UCSD-AML1 (cell line): Measurements from ENCODE around the gene TFEC.
"Not testable (repeated sequence)": the region's sequence is repeated elsewhere in the genome, so short reads cannot be mapped to it uniquely, and the experiment has no call there.

Source experiments
- DNase-seq: peaks from one replicate; lab custom pipeline; 2025; ENCODE audit not compliant: unreplicated experiment; lab: John Stamatoyannopoulos, UW

TFEC gene

GRCh38 chr7:116030651-116031276 is at the start of gene TFEC:
Gene TFEC, minus strand, starts transcription at chr7:116030763. Its CDS starts 46,322 bp downstream, at chr7:115984441.
- DNase-seq, result no peak

GRCh38 chr7:116075351-116076145 is 45.0 kb upstream of the TFEC start:
- DNase-seq, result peak; percentile 15

- DNase-seq, result no peak
Measured at GRCh38 chr7:116071629-116072028, 41.1 kb upstream of the TFEC start.

GRCh38 chr7:116064179-116064578 is 33.6 kb upstream of the TFEC start:
- no peak for DNase-seq

- no peak for DNase-seq
Measured at GRCh38 chr7:116062666-116063065, 32.1 kb upstream of the TFEC start.

GRCh38 chr7:116052006-116052405 is 21.4 kb upstream of the TFEC start:
- no peak for DNase-seq

- DNase-seq, result not testable (repeated sequence)
Measured at GRCh38 chr7:116047261-116047660, 16.7 kb upstream of the TFEC start.

GRCh38 chr7:116045532-116045931 is 15.0 kb upstream of the TFEC start:
- no peak for DNase-seq

GRCh38 chr7:116041615-116042014 is 11.1 kb upstream of the TFEC start:
- DNase-seq, result no peak

- DNase-seq, result no peak
Measured at GRCh38 chr7:116037401-116037800, 6.8 kb upstream of the TFEC start.

GRCh38 chr7:116034411-116034810 is 3.8 kb upstream of the TFEC start:
- DNase-seq, result no peak

GRCh38 chr7:116032886-116033285 is 2.3 kb upstream of the TFEC start:
- no peak for DNase-seq

GRCh38 chr7:116028787-116029186 is 1.8 kb downstream of the TFEC start:
- no peak for DNase-seq

GRCh38 chr7:116027786-116028185 is 2.8 kb downstream of the TFEC start:
- no peak for DNase-seq

- DNase-seq, result no peak
Measured at GRCh38 chr7:116024826-116025809, 5.4 kb downstream of the TFEC start.

GRCh38 chr7:116021237-116021636 is 9.3 kb downstream of the TFEC start:
- no peak for DNase-seq

- DNase-seq, result no peak
Measured at GRCh38 chr7:116018731-116019130, 11.8 kb downstream of the TFEC start.

GRCh38 chr7:116013675-116014074 is 16.9 kb downstream of the TFEC start:
- DNase-seq, result no peak

- no peak for DNase-seq
Measured at GRCh38 chr7:116011584-116011983, 19.0 kb downstream of the TFEC start.

- not testable (repeated sequence) for DNase-seq
Measured at GRCh38 chr7:116004762-116005161, 25.8 kb downstream of the TFEC start.

- no peak for DNase-seq
Measured at GRCh38 chr7:115997221-115997620, 33.3 kb downstream of the TFEC start.
